ENCODE data around the gene METTL3. TPM values are rescaled to one million over a fixed set of nuclear protein-coding genes. Genes with fewer than 3 reads are reported as not detected.
A peak's percentile ranks its signal among the peaks of the same experiment; 100 is the strongest.

METTL3 gene
- total RNA-seq, 1 experiment from 2014 or later = 42.2 TPM

GRCh38 chr14:21455912-21456667 is 55.0 kb downstream of the METTL3 start, which contains the start of gene CHD8:
Gene CHD8 (minus strand): TSS chr14:21456123. CDS start chr14:21431643, 24,480 bp downstream.
- peak; percentile 99 for DNase-seq
- CTCF ChIA-PET = interaction anchor here (0.7 to 2.4 kb wide), 7 partner anchors 10 to 1688 kb away, joined by 3 to 31 read pairs (median 5); partner anchors contain the start of genes METTL3, RAB2B and TOX4
- H3K4me3 Mint-ChIP-seq (ENCODE audit: low read depth, unreplicated experiment) = peak within 1 kb of the TSS; percentile 86
- H3K9me3 Mint-ChIP-seq (ENCODE audit: low read depth, unreplicated experiment) = no peaks in the 10 kb centered on the region
- H3K27me3 Mint-ChIP-seq (ENCODE audit: unreplicated experiment) = no peaks in the 10 kb centered on the region
- intact Hi-C loops (cut with micrococcal nuclease; ENCODE audit: unreplicated experiment) = no loop called here
- H3K4me1 Mint-ChIP-seq (ENCODE audit: low read depth, unreplicated experiment) = peaks cover 23% of the 10 kb centered on the region
- TF ChIP-seq CTCF (IDR thresholded peaks at IDR 0.05; ENCODE audit: unreplicated experiment) = peak; percentile 29
- BruUV-seq (replicated peaks) = no TSS peak
- peaks cover 28% of the 10 kb centered on the region for H3K36me3 Mint-ChIP-seq (ENCODE audit: insufficient read depth, unreplicated experiment)
- H3K27ac Mint-ChIP-seq (ENCODE audit: unreplicated experiment) = peak within 1 kb of the TSS; percentile 83

- no TSS peak for BruUV-seq (replicated peaks)
- Mint-ChIP-seq H3K4me3 (ENCODE audit: low read depth, unreplicated experiment) (peak overlapping the region; percentile 86), H3K9me3 (ENCODE audit: low read depth, unreplicated experiment) (no peaks in the 10 kb centered on the region), H3K27ac (ENCODE audit: unreplicated experiment) (peak overlapping the region; percentile 83), H3K4me1 (ENCODE audit: low read depth, unreplicated experiment) (peaks cover 23% of the 10 kb centered on the region), H3K27me3 (ENCODE audit: unreplicated experiment) (no peaks in the 10 kb centered on the region), H3K36me3 (ENCODE audit: insufficient read depth, unreplicated experiment) (peaks cover 28% of the 10 kb centered on the region)
- TF ChIP-seq CTCF (IDR thresholded peaks at IDR 0.05; ENCODE audit: unreplicated experiment) = no peak
- no peak for DNase-seq
- intact Hi-C loops (cut with micrococcal nuclease; ENCODE audit: unreplicated experiment) = no loop called here
- CTCF ChIA-PET = interaction anchor here (1.4 to 2.4 kb wide), 4 partner anchors 18 to 102 kb away, joined by 5 to 31 read pairs (median 9); partner anchors contain the start of genes METTL3, RAB2B and TOX4
Measured at GRCh38 chr14:21455592-21455911, 55.6 kb downstream of the METTL3 start.

- Mint-ChIP-seq H3K27me3 (ENCODE audit: unreplicated experiment) (no peaks in the 10 kb centered on the region), H3K9me3 (ENCODE audit: low read depth, unreplicated experiment) (no peaks in the 10 kb centered on the region), H3K36me3 (ENCODE audit: insufficient read depth, unreplicated experiment) (peaks cover 28% of the 10 kb centered on the region), H3K27ac (ENCODE audit: unreplicated experiment) (peak overlapping the region; percentile 83), H3K4me1 (ENCODE audit: low read depth, unreplicated experiment) (peaks cover 23% of the 10 kb centered on the region), H3K4me3 (ENCODE audit: low read depth, unreplicated experiment) (peak overlapping the region; percentile 86)
- TF ChIP-seq CTCF (IDR thresholded peaks at IDR 0.05; ENCODE audit: unreplicated experiment) = no peak
- intact Hi-C loops (cut with micrococcal nuclease; ENCODE audit: unreplicated experiment) = no loop called here
- TSS peak; percentile 50 for BruUV-seq (replicated peaks)
- no peak for DNase-seq
- CTCF ChIA-PET = interaction anchor here (1.4 to 2.4 kb wide), 4 partner anchors 18 to 102 kb away, joined by 5 to 31 read pairs (median 9); partner anchors contain the start of genes METTL3, RAB2B and TOX4
Measured at GRCh38 chr14:21454843-21455544, 56.1 kb downstream of the METTL3 start.

GRCh38 chr14:21449899-21450216 is 61.3 kb downstream of the METTL3 start:
- DNase-seq = no peak
- Mint-ChIP-seq H3K4me1 (ENCODE audit: low read depth, unreplicated experiment) (peaks cover 22% of the 10 kb centered on the region), H3K27me3 (ENCODE audit: unreplicated experiment) (no peaks in the 10 kb centered on the region), H3K27ac (ENCODE audit: unreplicated experiment) (no peak overlapping the region), H3K36me3 (ENCODE audit: insufficient read depth, unreplicated experiment) (peaks cover 14% of the 10 kb centered on the region), H3K9me3 (ENCODE audit: low read depth, unreplicated experiment) (no peaks in the 10 kb centered on the region), H3K4me3 (ENCODE audit: low read depth, unreplicated experiment) (no peak overlapping the region)
- intact Hi-C loops (cut with micrococcal nuclease; ENCODE audit: unreplicated experiment) = no loop called here
- CTCF ChIA-PET = no interaction called here
- no peak for TF ChIP-seq CTCF (IDR thresholded peaks at IDR 0.05; ENCODE audit: unreplicated experiment)
- BruUV-seq (replicated peaks) = no TSS peak

Other genes with a start within 250 kb of the METTL3 start
- 472 and 476 TPM in 2 replicates for gene HNRNPC, start 241.9 kb downstream of the METTL3 start, total RNA-seq (2022)
- gene RPGRIP1, start 231.3 kb downstream of the METTL3 start, total RNA-seq (2022) = not detected in 2 replicates
- gene SUPT16H, start 127.3 kb downstream of the METTL3 start, total RNA-seq (2022) = 81.9 and 89.0 TPM in 2 replicates
- gene CHD8, start 55.2 kb downstream of the METTL3 start, total RNA-seq (2022) = 93.1 and 100 TPM in 2 replicates
- 25.2 and 25.4 TPM in 2 replicates for gene RAB2B, start 34.4 kb downstream of the METTL3 start, total RNA-seq (2022)
- gene TOX4, start 34.1 kb downstream of the METTL3 start, total RNA-seq (2022) = 77.4 and 78.0 TPM in 2 replicates
- gene SALL2, start 15.0 kb upstream of the METTL3 start, total RNA-seq (2022) = 3.5 and 3.9 TPM in 2 replicates
- gene OR10G3, start 68.7 kb upstream of the METTL3 start, total RNA-seq (2022) = not detected in 2 replicates
- not detected in 2 replicates for gene OR10G2, start 123.6 kb upstream of the METTL3 start, total RNA-seq (2022)
- not detected in 2 replicates for gene OR4E2, start 142.5 kb upstream of the METTL3 start, total RNA-seq (2022)
- gene OR4E1, start 162.5 kb upstream of the METTL3 start, total RNA-seq (2022) = not detected in 2 replicates

All from Calu3 (cell line).